DOHH2 (cell line): ENCODE measurements around the gene HSPA1L.

Experiments used
- EZH2phosphoT487 ChIP-seq: fragments of 200-600 bp; sonication (generic); IDR thresholded peaks from 2 replicates; pipeline ENCODE4 v1.6.1; 2017; ENCODE audit warnings: borderline replicate concordance, mild to moderate bottlenecking, antibody characterized with exemption, low read length, moderate library complexity, mixed read lengths
- TF ChIP-seq, protein P1 (sequence below): fragments of 200-600 bp; sonication (generic); IDR thresholded peaks from one replicate; pipeline ENCODE4 v1.5.1; 2014; ENCODE audit warnings: antibody characterized with exemption, mild to moderate bottlenecking, low read depth, low read length; ENCODE audit not compliant: poor library complexity, severe bottlenecking

DNA sequence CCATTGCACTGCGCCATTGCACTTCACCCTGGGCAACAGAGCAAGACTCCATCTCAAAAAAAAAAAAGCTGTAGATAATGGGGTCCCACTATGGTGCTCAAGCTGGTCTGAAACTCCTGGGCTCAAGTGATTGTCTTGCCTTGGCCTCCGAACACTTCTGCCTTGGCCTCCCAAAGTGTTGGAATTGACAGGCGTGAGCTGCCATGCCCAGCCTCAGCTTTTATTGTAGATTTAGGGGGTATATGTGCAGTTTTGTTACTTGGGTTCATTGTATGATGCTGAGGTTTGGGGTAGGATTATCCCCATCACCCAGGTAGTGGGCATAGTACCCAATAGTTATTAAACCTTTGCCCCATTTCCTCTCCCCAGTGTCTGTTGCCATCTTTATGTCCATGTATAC lies 23.9 kb upstream of the HSPA1L start:
- TF ChIP-seq, protein P1, sequence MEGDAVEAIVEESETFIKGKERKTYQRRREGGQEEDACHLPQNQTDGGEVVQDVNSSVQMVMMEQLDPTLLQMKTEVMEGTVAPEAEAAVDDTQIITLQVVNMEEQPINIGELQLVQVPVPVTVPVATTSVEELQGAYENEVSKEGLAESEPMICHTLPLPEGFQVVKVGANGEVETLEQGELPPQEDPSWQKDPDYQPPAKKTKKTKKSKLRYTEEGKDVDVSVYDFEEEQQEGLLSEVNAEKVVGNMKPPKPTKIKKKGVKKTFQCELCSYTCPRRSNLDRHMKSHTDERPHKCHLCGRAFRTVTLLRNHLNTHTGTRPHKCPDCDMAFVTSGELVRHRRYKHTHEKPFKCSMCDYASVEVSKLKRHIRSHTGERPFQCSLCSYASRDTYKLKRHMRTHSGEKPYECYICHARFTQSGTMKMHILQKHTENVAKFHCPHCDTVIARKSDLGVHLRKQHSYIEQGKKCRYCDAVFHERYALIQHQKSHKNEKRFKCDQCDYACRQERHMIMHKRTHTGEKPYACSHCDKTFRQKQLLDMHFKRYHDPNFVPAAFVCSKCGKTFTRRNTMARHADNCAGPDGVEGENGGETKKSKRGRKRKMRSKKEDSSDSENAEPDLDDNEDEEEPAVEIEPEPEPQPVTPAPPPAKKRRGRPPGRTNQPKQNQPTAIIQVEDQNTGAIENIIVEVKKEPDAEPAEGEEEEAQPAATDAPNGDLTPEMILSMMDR = no peak
- TF ChIP-seq EZH2phosphoT487 = no peak
